ENCODE data around the gene CDK5RAP2.

The CDK5RAP2 gene

GRCh38 chr9:120383999-120384924 lies 195.7 kb downstream of the CDK5RAP2 start:
- no peak for DNase-seq (ENCODE audit: low read depth in 2 of 2)

DNA sequence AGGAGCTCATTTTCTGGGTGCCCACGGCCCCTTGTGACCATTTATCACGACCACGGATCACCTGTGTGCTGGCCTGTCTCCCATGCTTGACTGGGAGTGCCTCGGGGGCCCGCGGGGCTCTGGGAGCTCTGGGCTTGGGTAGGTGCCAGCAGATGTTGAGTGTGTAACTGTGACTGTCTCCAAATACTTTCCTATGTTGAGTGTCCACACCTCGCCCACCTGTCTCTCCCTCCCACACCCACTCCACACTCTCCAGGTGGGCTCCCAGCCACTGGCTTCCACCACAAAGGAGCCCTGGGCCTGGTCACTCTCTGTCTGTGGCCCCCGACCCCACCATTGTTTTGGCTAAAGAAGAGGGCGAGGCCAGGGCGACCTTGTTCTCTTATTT lies 196.4 kb downstream of the CDK5RAP2 start:
- no peak for DNase-seq (ENCODE audit: low read depth in 2 of 2)

DNA sequence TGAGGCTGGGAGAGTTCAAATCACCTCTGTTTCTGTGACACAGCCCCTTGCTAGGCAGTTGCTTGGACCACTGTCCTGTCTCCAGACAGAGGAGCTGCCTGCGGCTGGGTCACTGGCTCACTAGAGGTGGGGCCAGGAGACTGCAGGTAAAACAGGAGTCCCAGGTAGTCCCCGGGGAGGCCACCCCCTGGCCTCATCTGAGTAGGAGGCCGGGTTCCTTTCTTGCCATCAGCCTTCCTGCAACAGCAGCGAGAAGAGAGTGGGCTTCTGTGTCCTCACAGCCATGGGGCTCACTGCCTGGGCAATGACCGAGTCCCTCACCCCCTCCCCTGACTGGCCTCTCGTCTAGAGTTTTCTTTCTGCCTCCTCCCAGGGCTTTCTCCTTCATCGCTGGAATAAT lies 197.5 kb downstream of the CDK5RAP2 start:
- no peak for DNase-seq (ENCODE audit: low read depth in 2 of 2)

GRCh38 chr9:120381839-120382238 lies 198.1 kb downstream of the CDK5RAP2 start:
- no peak for DNase-seq (ENCODE audit: low read depth in 2 of 2)

DNA sequence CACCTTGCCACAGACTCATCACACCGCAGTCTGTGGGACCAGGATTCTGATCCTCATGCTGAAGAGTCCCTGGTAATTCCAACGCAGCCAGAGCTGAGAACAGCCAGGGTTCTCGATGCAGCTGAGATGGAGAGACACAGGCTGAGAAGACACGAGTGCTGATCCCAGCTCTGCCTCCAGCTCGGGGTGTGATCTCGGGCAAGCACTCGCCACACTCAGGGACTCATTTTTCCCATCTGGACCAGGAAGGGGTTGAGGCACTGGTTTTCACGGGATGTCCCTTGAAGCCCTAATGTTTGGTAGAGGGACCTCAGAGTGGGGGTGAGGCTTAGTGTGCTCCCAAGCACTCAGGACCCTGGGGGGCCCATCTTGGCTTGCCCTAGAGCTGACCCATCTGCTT lies 200.4 kb downstream of the CDK5RAP2 start:
- DNase-seq (ENCODE audit: low read depth in 2 of 2), result no peak

- no peak for DNase-seq (ENCODE audit: low read depth in 2 of 2)
Measured at GRCh38 chr9:120378680-120379079, 201.3 kb downstream of the CDK5RAP2 start.

DNA sequence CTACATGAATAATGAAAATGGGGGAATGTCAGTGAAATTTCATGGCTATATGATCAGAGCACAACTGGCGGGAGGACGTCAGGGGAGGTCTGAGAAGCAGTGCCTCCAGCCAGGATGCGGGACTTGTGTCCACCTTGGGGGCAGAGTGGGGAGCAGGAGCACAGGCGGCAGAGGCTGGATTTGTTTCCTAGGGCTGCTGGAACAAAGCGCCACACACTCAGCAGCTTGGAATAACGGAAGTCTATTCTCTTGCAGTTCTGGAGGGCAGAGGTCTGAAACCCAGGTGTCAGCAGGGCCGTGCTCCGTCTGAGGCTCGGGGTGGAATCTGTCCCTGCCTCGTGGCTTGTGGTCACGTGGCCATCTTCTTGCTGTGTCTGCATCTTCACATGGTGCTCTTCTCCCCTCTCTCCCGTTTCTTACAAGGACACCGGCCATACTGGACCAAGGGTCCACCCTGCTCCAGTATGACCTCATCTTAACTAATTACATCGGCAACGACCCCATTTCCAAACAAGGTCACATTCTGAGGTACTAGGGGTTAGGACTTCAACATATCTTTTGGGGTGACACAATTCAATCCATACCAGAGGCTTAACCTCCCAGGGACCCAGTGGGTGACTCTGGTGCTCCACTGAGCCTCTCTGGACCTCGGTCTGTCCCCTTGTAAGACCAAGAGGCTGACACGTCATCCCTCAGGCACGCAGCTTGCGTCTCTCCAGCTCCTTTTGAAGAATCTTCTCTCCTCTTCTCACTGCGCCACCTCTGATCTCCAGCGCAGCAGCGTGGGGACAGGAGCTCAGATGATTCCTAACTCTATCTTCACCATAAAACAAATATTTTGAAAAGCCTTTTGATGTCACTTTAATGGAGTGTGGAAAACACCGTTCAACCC lies 202.5 kb downstream of the CDK5RAP2 start:
- DNase-seq (ENCODE audit: low read depth in 2 of 2), result no peak

DNA sequence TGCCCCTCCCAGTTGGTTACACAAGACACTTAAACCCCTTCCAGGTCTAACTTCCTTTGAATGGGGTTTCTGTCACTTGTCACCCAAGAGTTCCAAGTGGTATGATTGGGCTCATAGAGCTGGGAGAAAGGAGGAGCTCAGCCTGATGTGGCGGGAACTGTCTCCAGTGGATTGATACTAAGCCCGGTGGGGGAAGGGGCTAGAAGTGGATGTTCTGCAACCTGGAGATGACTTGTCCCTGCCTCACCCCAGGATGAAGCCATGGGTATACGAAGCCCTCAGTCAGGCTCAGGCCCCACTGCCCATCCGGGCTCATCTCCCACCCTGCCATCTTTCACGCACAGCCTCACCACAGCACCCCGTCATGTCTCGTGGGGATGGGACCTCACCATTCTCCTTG lies 203.9 kb downstream of the CDK5RAP2 start:
- DNase-seq (ENCODE audit: low read depth in 2 of 2), result no peak

DNA sequence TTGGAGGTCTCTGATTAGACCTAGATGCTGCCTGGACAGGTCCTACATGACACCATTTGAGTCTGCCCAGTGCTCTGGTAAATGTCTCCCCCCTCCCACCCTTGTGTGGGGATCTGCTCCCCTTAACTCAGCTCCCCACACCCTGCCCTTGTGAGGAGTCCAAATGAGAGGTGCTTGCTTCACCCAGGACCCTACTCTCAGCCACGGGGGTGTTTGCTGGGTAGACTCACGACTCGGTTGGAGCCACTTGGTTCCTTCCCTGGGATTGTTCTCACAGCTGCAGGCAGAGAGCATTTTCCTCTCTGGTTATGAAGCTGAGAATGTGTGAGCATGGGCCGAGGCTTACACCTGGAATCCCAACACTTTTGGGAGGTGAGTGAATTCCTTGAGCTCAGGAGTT lies 204.7 kb downstream of the CDK5RAP2 start:
- no peak for DNase-seq (ENCODE audit: low read depth in 2 of 2)

GRCh38 chr9:120374817-120375216 lies 205.2 kb downstream of the CDK5RAP2 start:
- DNase-seq (ENCODE audit: low read depth in 2 of 2), result no peak

- no peak for DNase-seq (ENCODE audit: low read depth in 2 of 2)
Measured at GRCh38 chr9:120374239-120374638, 205.7 kb downstream of the CDK5RAP2 start.

DNA sequence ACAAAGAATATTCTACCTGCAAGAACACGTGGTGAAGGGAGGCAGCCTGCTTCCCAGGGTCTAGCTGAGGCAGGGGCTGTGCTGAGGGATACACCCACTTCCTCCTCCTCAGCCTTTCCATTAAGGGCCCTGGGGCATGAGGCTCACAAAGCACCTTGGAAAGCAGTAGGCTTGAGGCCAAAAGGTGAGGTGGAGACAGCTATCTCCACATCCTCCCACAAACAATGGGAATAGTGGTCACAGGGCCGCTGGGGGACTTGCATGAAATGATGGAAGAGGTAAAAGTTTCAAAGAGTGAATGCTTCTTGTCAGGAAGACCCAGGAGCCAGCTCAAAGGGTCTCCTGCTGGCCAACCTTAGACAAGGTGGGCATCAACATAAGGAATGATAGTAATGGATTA lies 207.9 kb downstream of the CDK5RAP2 start:
- no peak for DNase-seq (ENCODE audit: low read depth in 2 of 2)

GRCh38 chr9:120369608-120370220 lies 210.3 kb downstream of the CDK5RAP2 start:
- no peak for DNase-seq (ENCODE audit: low read depth in 2 of 2)

DNA sequence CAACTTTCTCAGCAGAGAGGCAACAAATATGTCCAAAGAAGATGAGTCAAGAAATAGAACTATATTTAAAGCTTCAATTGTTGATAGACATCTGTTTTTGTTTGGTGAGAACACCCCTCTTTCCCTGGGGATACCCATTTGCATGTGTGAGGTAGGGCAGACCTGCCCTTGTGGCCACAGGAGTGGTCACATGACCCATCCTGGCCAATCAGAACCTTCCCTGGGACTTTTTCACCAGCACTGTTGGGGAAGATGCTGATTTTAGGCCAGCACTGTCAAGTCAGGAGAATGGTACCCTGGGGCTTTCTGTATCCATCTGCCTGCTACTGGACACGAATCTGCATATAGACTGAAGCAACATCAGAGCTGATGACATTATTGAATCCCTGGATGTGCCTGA lies 211.2 kb downstream of the CDK5RAP2 start:
- DNase-seq (ENCODE audit: low read depth in 2 of 2), result no peak

- no peak for DNase-seq (ENCODE audit: low read depth in 2 of 2)
Measured at GRCh38 chr9:120366644-120367019, 213.3 kb downstream of the CDK5RAP2 start.

DNA sequence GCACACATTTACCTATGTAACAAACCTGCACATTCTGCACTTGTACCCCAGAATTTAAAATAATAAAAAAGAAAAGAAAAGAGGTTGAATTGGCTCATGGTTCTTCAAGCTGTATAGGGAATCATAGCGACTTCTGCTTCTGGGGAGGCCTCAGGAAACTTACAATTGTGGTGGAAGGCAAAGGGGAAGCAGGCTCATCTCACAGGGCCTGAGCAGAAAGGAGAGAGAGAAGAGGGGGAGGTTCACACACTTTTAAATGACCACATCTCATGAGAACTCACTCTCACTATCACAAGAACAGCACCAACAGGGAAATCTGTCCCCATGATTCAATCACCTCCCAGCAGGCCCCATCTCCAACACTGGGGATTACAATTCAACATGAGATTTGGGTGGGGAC lies 214.6 kb downstream of the CDK5RAP2 start:
- no peak for DNase-seq (ENCODE audit: low read depth in 2 of 2)

- no peak for DNase-seq (ENCODE audit: low read depth in 2 of 2)
Measured at GRCh38 chr9:120363697-120364096, 216.3 kb downstream of the CDK5RAP2 start.

DNA sequence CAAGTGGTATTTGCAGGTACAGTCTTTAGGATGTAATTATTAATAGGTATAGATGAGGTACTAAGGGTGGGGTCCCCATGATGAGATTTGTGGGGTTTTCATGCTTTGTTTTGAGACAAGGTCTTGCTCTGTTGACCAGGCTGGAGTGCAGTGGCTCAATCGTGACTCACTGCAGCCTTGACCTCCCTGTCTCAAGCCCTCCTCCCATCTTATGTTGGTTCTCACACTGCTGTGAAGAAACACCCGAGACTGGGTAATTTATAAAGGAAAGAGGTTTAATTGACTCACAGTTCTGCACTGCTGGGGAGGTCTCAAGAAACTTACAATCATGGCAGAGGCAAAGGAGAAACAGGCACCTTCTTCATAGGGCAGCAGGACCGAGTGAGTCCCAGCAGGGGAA lies 217.5 kb downstream of the CDK5RAP2 start:
- DNase-seq (ENCODE audit: low read depth in 2 of 2), result no peak

- no peak for DNase-seq (ENCODE audit: low read depth in 2 of 2)
Measured at GRCh38 chr9:120361551-120361950, 218.4 kb downstream of the CDK5RAP2 start.

GRCh38 chr9:120360510-120360909 lies 219.5 kb downstream of the CDK5RAP2 start:
- no peak for DNase-seq (ENCODE audit: low read depth in 2 of 2)

DNA sequence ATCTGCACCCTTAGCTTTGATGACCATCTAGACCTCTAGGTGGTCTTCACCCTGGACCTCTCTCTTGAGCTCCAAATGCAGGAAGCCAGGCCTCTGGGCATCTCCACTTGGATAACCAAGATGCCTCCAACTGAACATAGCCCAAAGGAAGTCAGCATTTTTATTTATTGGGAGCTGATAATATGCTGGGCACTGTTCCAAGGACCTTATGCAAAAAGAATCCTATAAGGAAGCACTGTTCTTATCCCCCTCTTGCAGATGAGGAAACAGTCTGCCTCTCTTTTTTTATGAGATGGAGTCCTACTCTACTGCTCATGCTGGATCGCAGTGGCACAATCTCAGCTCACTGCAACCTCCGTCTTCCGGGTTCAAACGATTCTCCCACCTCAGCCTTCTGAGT lies 219.9 kb downstream of the CDK5RAP2 start:
- DNase-seq (ENCODE audit: low read depth in 2 of 2), result no peak

DNA sequence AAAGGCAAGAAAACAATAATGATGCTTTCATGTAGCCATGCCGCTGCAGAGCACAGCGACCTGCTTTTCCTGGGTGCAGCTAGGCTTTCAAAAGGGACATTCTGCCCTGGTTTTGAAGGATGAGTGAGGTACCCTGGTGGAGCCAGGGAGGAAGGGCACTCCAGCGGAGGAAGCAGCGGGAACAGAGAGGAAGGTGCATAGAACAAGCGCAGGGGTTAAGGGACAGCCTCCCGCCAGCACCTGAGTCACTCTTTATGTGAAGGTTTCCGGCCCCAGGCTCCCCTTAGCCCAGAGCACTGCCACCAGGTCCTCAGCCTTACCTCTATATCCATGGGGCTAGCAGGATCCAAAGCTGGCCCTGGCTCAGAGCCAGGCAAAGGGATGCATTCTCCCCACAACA lies 221.1 kb downstream of the CDK5RAP2 start:
- DNase-seq (ENCODE audit: low read depth in 2 of 2), result no peak

Measured in stimulated activated CD4-positive, alpha-beta T cell treated with anti-CD3 and anti-CD28 coated beads, Interleukin-4, amount 100 ng/mL, for 48 hours (primary cell).